Measurements from ENCODE around the gene ELK3. TPM values are rescaled to one million over a fixed set of nuclear protein-coding genes. Genes with fewer than 3 reads are reported as not detected.

ELK3 gene
- total RNA-seq, 1 experiment from 2014 or later = 0.45 TPM

DNA sequence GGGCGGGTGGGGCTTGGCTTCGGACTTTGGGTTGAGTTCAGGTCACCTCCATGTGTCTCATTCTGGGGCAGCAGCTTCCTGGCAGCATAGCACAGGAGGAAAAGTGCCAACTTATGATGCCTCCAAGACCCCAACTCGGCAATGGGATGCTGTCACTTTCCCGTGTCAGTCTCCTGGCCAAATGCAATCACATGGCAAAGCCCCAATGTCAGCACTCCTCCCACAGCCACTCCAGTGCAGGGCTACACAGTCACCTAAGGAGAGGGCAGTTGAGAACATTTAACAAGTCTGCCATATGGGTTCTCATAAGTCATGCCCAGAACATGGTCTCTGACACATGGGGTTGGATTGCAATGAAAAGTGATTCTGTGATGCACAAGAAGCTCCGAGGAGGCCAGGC, 26.7 kb downstream of the ELK3 start:
- TF ChIP-seq, protein P1, sequence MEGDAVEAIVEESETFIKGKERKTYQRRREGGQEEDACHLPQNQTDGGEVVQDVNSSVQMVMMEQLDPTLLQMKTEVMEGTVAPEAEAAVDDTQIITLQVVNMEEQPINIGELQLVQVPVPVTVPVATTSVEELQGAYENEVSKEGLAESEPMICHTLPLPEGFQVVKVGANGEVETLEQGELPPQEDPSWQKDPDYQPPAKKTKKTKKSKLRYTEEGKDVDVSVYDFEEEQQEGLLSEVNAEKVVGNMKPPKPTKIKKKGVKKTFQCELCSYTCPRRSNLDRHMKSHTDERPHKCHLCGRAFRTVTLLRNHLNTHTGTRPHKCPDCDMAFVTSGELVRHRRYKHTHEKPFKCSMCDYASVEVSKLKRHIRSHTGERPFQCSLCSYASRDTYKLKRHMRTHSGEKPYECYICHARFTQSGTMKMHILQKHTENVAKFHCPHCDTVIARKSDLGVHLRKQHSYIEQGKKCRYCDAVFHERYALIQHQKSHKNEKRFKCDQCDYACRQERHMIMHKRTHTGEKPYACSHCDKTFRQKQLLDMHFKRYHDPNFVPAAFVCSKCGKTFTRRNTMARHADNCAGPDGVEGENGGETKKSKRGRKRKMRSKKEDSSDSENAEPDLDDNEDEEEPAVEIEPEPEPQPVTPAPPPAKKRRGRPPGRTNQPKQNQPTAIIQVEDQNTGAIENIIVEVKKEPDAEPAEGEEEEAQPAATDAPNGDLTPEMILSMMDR (IDR thresholded peaks at IDR 0.05; ENCODE audit: insufficient read depth in 1 of 2, low read depth in 1 of 2, low read length in 1 of 2, severe bottlenecking in 1 of 2, unreplicated experiment in 1 of 2) = no peak
- Histone ChIP-seq H3K4me3 (ENCODE audit: low read depth, low read length) (no peak overlapping the region), H3K4me1 (no peaks in the 10 kb centered on the region), H3K27me3 (replicated peaks; ENCODE audit: control insufficient read depth, insufficient read depth, low read length) (no peaks in the 10 kb centered on the region), H3K36me3 (ENCODE audit: control insufficient read depth, insufficient read depth, low read length) (no peaks in the 10 kb centered on the region), H3K9me3 (no peaks in the 10 kb centered on the region)
- intact Hi-C loops (cut with micrococcal nuclease; ENCODE audit: unreplicated experiment) = no loop called here
- ChIA-PET CTCF (no interaction called here), POLR2A (no interaction called here)
- no peak overlapping the region for H3K27ac Mint-ChIP-seq (ENCODE audit: unreplicated experiment)
- no TSS peak for BruUV-seq (replicated peaks)
- H3K27me3 Mint-ChIP-seq (ENCODE audit: insufficient read depth, unreplicated experiment) = no peaks in the 10 kb centered on the region
- DNase-seq = no peak
- no peak overlapping the region for H3K4me3 Mint-ChIP-seq (ENCODE audit: unreplicated experiment)
- H3K36me3 Mint-ChIP-seq (ENCODE audit: insufficient read depth, unreplicated experiment) = no peaks in the 10 kb centered on the region
- no peaks in the 10 kb centered on the region for H3K9me3 Mint-ChIP-seq (ENCODE audit: unreplicated experiment)
- H3K4me1 Mint-ChIP-seq (ENCODE audit: low read depth, unreplicated experiment) = no peaks in the 10 kb centered on the region

DNA sequence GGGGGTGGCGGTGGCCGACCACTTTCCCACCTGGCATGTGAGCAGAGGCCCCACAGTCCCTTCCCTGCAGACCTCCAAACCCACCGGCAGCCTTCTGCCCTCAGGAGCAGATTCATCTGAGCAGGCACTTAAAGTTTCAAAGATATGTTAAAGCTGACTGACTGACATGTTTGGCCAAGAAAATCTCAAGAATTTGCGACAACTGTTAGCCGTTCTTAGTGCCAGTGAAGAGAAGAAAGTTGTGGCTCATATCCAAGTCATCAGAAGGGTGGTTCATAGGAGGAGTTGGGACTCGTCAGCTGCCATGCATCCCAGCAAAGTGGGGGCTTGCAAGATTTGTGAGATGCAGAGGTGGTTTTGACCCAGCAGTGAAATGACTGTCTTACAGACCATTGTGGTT, 27.2 kb downstream of the ELK3 start:
- H3K36me3 Mint-ChIP-seq (ENCODE audit: insufficient read depth, unreplicated experiment) = no peaks in the 10 kb centered on the region
- DNase-seq = no peak
- no peaks in the 10 kb centered on the region for H3K9me3 Mint-ChIP-seq (ENCODE audit: unreplicated experiment)
- no peaks in the 10 kb centered on the region for H3K4me1 Mint-ChIP-seq (ENCODE audit: low read depth, unreplicated experiment)
- H3K4me3 Mint-ChIP-seq (ENCODE audit: unreplicated experiment) = no peak overlapping the region
- no peaks in the 10 kb centered on the region for H3K4me1 ChIP-seq
- no TSS peak for BruUV-seq (replicated peaks)
- H3K27me3 Mint-ChIP-seq (ENCODE audit: insufficient read depth, unreplicated experiment) = no peaks in the 10 kb centered on the region
- H3K4me3 ChIP-seq (ENCODE audit: low read depth, low read length) = no peak overlapping the region
- no peaks in the 10 kb centered on the region for H3K36me3 ChIP-seq (ENCODE audit: control insufficient read depth, insufficient read depth, low read length)
- H3K27ac Mint-ChIP-seq (ENCODE audit: unreplicated experiment) = no peak overlapping the region
- ChIA-PET CTCF (no interaction called here), POLR2A (no interaction called here)
- intact Hi-C loops (cut with micrococcal nuclease; ENCODE audit: unreplicated experiment) = no loop called here
- TF ChIP-seq, protein P1 (IDR thresholded peaks at IDR 0.05; ENCODE audit: insufficient read depth in 1 of 2, low read depth in 1 of 2, low read length in 1 of 2, severe bottlenecking in 1 of 2, unreplicated experiment in 1 of 2) = no peak
- H3K9me3 ChIP-seq = no peaks in the 10 kb centered on the region
- H3K27me3 ChIP-seq (replicated peaks; ENCODE audit: control insufficient read depth, insufficient read depth, low read length) = no peaks in the 10 kb centered on the region

DNA sequence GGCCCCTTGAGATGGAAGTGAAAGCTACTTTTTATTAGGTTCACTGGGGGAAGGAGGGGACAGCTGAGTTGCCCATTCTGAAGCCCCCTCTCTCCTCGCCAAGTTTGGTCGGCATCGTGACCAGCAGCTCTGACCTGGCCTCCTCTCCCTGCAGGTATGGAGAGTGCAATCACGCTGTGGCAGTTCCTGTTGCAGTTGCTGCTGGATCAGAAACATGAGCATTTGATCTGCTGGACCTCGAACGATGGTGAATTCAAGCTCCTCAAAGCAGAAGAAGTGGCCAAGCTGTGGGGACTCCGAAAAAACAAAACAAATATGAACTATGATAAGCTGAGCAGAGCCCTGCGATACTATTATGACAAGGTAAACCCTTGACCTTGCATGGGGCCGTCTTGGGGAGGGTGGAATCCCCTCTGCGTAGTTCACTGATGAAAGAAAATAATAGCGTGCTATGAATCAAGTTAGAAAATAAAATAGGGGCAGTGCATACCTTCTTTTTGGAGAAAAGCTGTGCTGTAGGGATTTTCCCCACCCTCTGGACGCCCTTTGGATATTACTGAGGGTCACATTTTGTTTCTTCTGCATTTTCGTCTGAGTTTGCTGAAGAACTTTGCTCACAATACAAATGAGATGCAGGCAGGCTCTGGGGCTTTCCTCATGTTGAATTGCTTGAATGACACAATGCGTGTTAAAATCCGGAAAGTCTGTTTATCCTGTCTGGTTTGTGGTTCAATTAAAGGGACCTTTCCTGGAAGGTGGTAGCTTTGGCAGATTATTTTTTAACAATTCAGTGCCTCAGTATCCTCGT, 29.4 kb downstream of the ELK3 start:
- Histone ChIP-seq H3K27me3 (replicated peaks; ENCODE audit: control insufficient read depth, insufficient read depth, low read length) (no peaks in the 10 kb centered on the region), H3K9me3 (no peaks in the 10 kb centered on the region), H3K36me3 (ENCODE audit: control insufficient read depth, insufficient read depth, low read length) (no peaks in the 10 kb centered on the region), H3K4me1 (no peaks in the 10 kb centered on the region), H3K4me3 (ENCODE audit: low read depth, low read length) (no peak overlapping the region)
- TF ChIP-seq, protein P1 (IDR thresholded peaks at IDR 0.05; ENCODE audit: insufficient read depth in 1 of 2, low read depth in 1 of 2, low read length in 1 of 2, severe bottlenecking in 1 of 2, unreplicated experiment in 1 of 2) = no peak
- no peak overlapping the region for H3K27ac Mint-ChIP-seq (ENCODE audit: unreplicated experiment)
- CTCF ChIA-PET = no interaction called here
- BruUV-seq (replicated peaks) = no TSS peak
- no peak overlapping the region for H3K4me3 Mint-ChIP-seq (ENCODE audit: unreplicated experiment)
- H3K27me3 Mint-ChIP-seq (ENCODE audit: insufficient read depth, unreplicated experiment) = no peaks in the 10 kb centered on the region
- H3K36me3 Mint-ChIP-seq (ENCODE audit: insufficient read depth, unreplicated experiment) = no peaks in the 10 kb centered on the region
- POLR2A ChIA-PET = no interaction called here
- DNase-seq = no peak
- no peaks in the 10 kb centered on the region for H3K9me3 Mint-ChIP-seq (ENCODE audit: unreplicated experiment)
- intact Hi-C loops (cut with micrococcal nuclease; ENCODE audit: unreplicated experiment) = no loop called here
- no peaks in the 10 kb centered on the region for H3K4me1 Mint-ChIP-seq (ENCODE audit: low read depth, unreplicated experiment)

Measured in Caco-2 (cell line).